ENCODE data around the gene FRAT2.

DNA sequence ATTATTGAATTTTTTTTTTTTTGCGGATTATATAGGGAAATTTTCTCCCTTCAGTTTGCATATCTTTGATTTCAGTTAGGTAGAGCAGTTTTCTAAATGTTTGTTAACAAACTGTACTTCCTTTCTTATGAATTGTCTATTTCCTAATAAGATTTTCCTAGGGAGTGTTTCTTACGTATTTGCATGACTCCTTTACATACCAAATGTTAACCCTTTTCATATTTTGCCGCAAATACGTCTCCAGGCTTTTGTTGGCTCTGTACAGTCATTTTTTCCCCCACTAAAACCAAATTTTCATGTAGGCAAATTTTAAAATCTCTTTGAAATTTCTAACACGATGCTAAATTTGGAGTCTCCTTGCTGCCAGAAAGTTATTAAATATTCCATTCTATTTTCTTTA lies 1.9 kb upstream of the FRAT2 start:
- no peak for TF ChIP-seq POLR2A (IDR thresholded peaks at IDR 0.05)
- TF ChIP-seq, protein P1, sequence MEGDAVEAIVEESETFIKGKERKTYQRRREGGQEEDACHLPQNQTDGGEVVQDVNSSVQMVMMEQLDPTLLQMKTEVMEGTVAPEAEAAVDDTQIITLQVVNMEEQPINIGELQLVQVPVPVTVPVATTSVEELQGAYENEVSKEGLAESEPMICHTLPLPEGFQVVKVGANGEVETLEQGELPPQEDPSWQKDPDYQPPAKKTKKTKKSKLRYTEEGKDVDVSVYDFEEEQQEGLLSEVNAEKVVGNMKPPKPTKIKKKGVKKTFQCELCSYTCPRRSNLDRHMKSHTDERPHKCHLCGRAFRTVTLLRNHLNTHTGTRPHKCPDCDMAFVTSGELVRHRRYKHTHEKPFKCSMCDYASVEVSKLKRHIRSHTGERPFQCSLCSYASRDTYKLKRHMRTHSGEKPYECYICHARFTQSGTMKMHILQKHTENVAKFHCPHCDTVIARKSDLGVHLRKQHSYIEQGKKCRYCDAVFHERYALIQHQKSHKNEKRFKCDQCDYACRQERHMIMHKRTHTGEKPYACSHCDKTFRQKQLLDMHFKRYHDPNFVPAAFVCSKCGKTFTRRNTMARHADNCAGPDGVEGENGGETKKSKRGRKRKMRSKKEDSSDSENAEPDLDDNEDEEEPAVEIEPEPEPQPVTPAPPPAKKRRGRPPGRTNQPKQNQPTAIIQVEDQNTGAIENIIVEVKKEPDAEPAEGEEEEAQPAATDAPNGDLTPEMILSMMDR (IDR thresholded peaks at IDR 0.05): no peak
